Ishikawa (cell line): ENCODE measurements around the gene ZMYND19.

Experiments
- CEBPB ChIP-seq: IDR thresholded peaks from 2 replicates; pipeline ENCODE4 v1.6.1; 2012
- CREB1 ChIP-seq: IDR thresholded peaks from 2 replicates; pipeline ENCODE4 v1.6.1; 2012; ENCODE audit warnings: low read depth
- EGR1 ChIP-seq: IDR thresholded peaks from 2 replicates; pipeline ENCODE4 v1.6.1; 2012
- EP300 ChIP-seq: IDR thresholded peaks from 2 replicates; pipeline ENCODE4 v1.6.1; 2012; ENCODE audit warnings: borderline replicate concordance
- FOXM1 ChIP-seq: IDR thresholded peaks from 2 replicates; pipeline ENCODE4 v1.6.1; 2012; ENCODE audit warnings: low read depth, borderline replicate concordance
- MAX ChIP-seq: IDR thresholded peaks from 2 replicates; pipeline ENCODE4 v1.6.1; 2012
- NFIC ChIP-seq: IDR thresholded peaks from 2 replicates; pipeline ENCODE4 v1.6.1; 2012
- RAD21 ChIP-seq: IDR thresholded peaks from 2 replicates; pipeline ENCODE4 v1.6.1; 2012; ENCODE audit warnings: low read depth
- TAF1 ChIP-seq: IDR thresholded peaks from 2 replicates; pipeline ENCODE4 v1.6.1; 2012; ENCODE audit warnings: low read depth, mild to moderate bottlenecking
- TCF12 ChIP-seq: IDR thresholded peaks from 2 replicates; pipeline ENCODE4 v1.6.1; 2012; ENCODE audit warnings: low read depth
- TEAD4 ChIP-seq: IDR thresholded peaks from 2 replicates; pipeline ENCODE4 v1.6.1; 2012
- YY1 ChIP-seq: IDR thresholded peaks from 2 replicates; pipeline ENCODE4 v1.6.1; 2012; ENCODE audit warnings: low read depth
- ZBTB7A ChIP-seq: IDR thresholded peaks from 2 replicates; pipeline ENCODE4 v1.6.1; 2012; ENCODE audit warnings: low read depth
- TF ChIP-seq, protein P1 (sequence below): IDR thresholded peaks from 2 replicates; pipeline ENCODE4 v1.6.1; 2012; ENCODE audit warnings: low read depth, mild to moderate bottlenecking
- TF ChIP-seq, protein P2 (sequence below): IDR thresholded peaks from 2 replicates; pipeline ENCODE4 v1.6.1; 2012

Gene ZMYND19

DNA sequence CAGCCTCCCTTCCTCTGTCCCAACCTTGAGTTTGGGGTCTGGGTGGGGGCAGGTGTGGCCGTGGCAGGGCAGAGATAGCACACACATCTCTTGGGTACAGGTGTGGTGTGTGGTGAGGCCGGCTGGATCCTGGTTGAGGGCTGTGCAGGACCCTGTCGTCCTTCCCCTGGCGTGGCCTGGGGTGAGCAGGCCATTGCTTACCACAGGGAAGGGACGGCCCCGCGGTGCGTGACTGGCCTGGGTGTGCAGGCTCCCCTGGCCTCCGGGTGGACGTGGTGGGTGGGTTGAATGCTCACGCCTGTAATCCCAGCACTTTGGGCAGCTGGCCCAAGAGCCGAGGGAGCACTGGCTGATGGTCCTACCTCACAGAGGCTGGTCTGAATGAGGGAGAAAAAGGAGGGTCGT, 16.4 kb upstream of the ZMYND19 start:
- TF ChIP-seq MAX (no peak), YY1 (no peak), CEBPB (no peak)

GRCh38 chr9:137606005-137606621, 15.8 kb upstream of the ZMYND19 start:
- peak; percentile 58; the same call in 1 of the 2 replicates for TF ChIP-seq TEAD4
- TF ChIP-seq EGR1, result peak; percentile 9; the same call in 1 of the 2 replicates
- TF ChIP-seq MAX, result peak; percentile 36; the same call in 1 of the 2 replicates
- TF ChIP-seq NFIC, result peak; percentile 85
- no peak for TF ChIP-seq CEBPB
- no peak for TF ChIP-seq YY1
- no peak for TF ChIP-seq RAD21
- no peak for TF ChIP-seq FOXM1
- TF ChIP-seq EP300, result peak; percentile 79
- TF ChIP-seq TAF1, result 0 out of 2 replicates have a peak, but pooled peaks have one; percentile 2
- TF ChIP-seq CREB1, result no peak
- TF ChIP-seq, protein P1, sequence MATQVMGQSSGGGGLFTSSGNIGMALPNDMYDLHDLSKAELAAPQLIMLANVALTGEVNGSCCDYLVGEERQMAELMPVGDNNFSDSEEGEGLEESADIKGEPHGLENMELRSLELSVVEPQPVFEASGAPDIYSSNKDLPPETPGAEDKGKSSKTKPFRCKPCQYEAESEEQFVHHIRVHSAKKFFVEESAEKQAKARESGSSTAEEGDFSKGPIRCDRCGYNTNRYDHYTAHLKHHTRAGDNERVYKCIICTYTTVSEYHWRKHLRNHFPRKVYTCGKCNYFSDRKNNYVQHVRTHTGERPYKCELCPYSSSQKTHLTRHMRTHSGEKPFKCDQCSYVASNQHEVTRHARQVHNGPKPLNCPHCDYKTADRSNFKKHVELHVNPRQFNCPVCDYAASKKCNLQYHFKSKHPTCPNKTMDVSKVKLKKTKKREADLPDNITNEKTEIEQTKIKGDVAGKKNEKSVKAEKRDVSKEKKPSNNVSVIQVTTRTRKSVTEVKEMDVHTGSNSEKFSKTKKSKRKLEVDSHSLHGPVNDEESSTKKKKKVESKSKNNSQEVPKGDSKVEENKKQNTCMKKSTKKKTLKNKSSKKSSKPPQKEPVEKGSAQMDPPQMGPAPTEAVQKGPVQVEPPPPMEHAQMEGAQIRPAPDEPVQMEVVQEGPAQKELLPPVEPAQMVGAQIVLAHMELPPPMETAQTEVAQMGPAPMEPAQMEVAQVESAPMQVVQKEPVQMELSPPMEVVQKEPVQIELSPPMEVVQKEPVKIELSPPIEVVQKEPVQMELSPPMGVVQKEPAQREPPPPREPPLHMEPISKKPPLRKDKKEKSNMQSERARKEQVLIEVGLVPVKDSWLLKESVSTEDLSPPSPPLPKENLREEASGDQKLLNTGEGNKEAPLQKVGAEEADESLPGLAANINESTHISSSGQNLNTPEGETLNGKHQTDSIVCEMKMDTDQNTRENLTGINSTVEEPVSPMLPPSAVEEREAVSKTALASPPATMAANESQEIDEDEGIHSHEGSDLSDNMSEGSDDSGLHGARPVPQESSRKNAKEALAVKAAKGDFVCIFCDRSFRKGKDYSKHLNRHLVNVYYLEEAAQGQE, result 0 out of 2 replicates have a peak, but pooled peaks have one; percentile 10
- TF ChIP-seq ZBTB7A, result peak; percentile 94
- TF ChIP-seq, protein P2, sequence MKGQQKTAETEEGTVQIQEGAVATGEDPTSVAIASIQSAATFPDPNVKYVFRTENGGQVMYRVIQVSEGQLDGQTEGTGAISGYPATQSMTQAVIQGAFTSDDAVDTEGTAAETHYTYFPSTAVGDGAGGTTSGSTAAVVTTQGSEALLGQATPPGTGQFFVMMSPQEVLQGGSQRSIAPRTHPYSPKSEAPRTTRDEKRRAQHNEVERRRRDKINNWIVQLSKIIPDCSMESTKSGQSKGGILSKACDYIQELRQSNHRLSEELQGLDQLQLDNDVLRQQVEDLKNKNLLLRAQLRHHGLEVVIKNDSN, result no peak
- peak; percentile 84 for TF ChIP-seq TCF12

DNA sequence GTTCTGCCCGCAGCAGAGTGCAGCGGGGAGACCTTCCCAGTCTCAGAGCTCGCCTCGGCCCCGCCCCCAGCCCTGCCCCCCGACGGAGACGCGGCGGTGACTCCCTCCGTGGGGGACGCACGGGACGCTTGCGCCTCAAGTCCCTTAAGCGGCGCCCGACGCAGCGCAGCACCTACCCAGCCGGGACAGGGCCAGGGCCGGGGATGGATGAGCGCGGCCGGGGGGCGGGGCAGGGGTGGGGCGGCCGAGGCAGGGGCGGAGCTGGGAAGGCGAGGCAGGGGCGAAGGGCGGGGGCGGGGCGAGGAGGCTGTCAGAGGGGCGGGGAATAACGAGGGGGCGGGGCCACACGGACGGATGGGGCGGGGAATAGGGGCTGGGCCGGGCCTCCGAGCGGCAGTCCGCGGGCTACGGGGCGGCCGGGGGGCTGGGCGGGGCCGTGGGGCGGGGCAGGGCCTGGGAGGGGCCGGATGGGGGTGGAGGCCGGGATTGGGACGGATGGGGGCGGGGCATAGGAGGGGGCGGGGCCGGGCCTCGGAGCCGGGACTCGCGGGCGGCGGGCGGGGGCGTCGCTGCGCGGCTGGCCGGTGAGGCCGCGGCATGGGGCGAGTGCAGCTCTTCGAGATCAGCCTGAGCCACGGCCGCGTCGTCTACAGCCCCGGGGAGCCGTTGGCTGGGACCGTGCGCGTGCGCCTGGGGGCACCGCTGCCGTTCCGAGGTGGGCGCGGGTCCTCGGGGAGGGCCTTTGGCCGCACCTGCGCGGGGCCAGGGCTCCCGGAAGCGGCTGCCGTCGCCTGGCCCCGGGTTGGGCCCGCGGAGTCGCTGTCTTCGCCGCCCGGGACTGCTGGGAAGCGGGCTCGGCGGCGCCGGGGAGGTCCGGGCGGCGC, 15.1 kb upstream of the ZMYND19 start, which contains the start of gene ARRDC1:
Gene ARRDC1 (plus strand): TSS at position 566 of the 884 bp plus-strand sequence. CDS start 32 bp downstream, at position 598.
- TF ChIP-seq TCF12 (no peak), EGR1 (peak; percentile 74), TAF1 (peak; percentile 63; the same call in 1 of the 2 replicates), MAX (peak; percentile 48), EP300 (no peak)

DNA sequence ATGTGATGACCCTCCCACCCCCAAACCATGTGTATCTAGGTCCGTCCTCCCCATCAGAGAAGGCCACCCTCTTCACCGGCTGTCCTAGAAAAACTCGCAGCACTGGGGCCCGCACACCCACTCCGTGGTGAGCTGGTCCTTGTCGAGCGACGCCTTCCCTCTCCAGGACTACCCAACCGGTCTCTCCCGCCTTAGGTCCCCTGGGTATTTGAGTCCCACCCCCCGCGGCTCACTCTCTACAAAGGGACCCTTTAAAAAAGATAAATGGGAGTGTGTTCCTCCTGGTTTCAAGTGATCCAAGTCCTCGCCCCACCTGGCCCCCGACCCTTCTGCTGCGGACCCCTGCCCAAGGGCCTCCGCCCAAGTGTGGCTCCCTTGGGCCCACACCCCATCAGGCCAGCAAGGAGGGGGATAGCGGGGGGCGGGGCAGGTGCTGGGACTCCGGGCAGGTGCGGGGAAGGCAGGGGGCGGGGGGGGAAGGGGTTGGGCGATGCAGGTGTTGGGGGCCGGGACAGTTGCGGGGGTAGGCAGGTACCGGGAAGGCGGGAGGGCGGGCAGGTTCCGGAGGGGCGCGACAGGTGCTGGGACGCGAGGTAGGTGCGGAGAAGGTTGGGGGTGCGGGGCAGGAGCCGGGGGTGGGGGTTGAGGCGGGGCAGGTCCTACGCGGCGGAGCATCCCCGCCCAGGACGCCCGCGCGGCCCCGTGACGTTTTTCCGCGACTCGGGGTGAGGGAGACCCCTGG, 14.2 kb upstream of the ZMYND19 start:
- TF ChIP-seq ZBTB7A (no peak), TEAD4 (no peak), RAD21 (no peak), EGR1 (no peak), TCF12 (no peak), NFIC (no peak), FOXM1 (no peak)

GRCh38 chr9:137603879-137604278, 13.6 kb upstream of the ZMYND19 start:
- TF ChIP-seq, protein P2, result no peak
- TF ChIP-seq FOXM1 (no peak), TAF1 (no peak), CEBPB (no peak), MAX (no peak), RAD21 (no peak), EP300 (no peak), TEAD4 (no peak)
- TF ChIP-seq, protein P1, result no peak
